ENCODE measurements around the gene PROK2. TPM values are rescaled to one million over a fixed set of nuclear protein-coding genes. Genes with fewer than 3 reads are reported as not detected.

Gene PROK2
- total and polyA plus RNA-seq, 10 of the 15 experiments (the other 5 are each of a cell fraction or from before 2014, with no cell fraction given), result not detected

GRCh38 chr3:71734881-71735280 lies 50.1 kb downstream of the PROK2 start:
- Histone ChIP-seq H3K36me3 (ENCODE audit: control insufficient read depth in 2 of 2, insufficient read depth in 2 of 2, low read length in 1 of 2) (no peaks in the 10 kb centered on the region), H3K9me3 (replicated peaks; ENCODE audit: control insufficient read depth, insufficient read depth, low read length) (no peaks in the 10 kb centered on the region), H3K4me1 (ENCODE audit: control insufficient read depth, insufficient read depth, low read length) (no peaks in the 10 kb centered on the region), H3K79me2 (ENCODE audit: control insufficient read depth, insufficient read depth, low read length) (no peaks in the 10 kb centered on the region), H2AFZ (ENCODE audit: control insufficient read depth, low read depth, low read length) (no peak overlapping the region), H3K4me2 (ENCODE audit: control insufficient read depth, insufficient read depth) (no peak overlapping the region), H3K27me3 (replicated peaks in 1 of 2; ENCODE audit: control insufficient read depth in 2 of 2, insufficient read depth in 2 of 2, low read length in 1 of 2) (peaks cover 0 to 4% of the 10 kb centered on the region in 2 experiments; a peak in 2 of 4 replicates), H4K20me1 (ENCODE audit: control insufficient read depth, insufficient read depth) (no peaks in the 10 kb centered on the region), H3K27ac (ENCODE audit: control insufficient read depth, insufficient read depth) (no peak overlapping the region), H3K4me3 (no peak overlapping the region), H3K9ac (ENCODE audit: control insufficient read depth, insufficient read depth, low read length) (no peak overlapping the region)
- SMC1A ChIA-PET (ENCODE audit: uncharacterized antibody, unreplicated experiment), result interaction anchor here (0.6 kb wide), 1 partner anchor 1082 kb away, joined by 3 read pairs; no protein-coding TSS in a partner anchor
- POLR2A ChIA-PET, result no interaction called here
- in situ Hi-C loops (cut with MboI), result loop anchor here (5.0 to 10.0 kb wide), 2 partner anchors 1087 to 1350 kb away; no protein-coding TSS in a partner anchor
- intact Hi-C loops (cut with micrococcal nuclease; ENCODE audit: unreplicated experiment), result loop anchor here (10.0 kb wide), 1 partner anchor 360 kb away; no protein-coding TSS in a partner anchor
- FAIRE-seq (no peak), DNase-seq (ENCODE audit: low read depth, low spot score) (no peak), ATAC-seq (no peak)
- TF ChIP-seq ELK1 (IDR thresholded peaks at IDR 0.05; ENCODE audit: low read depth, low read length) (no peak), BRCA1 (IDR thresholded peaks at IDR 0.05; ENCODE audit: low read depth, low read length) (no peak), EED (IDR thresholded peaks at IDR 0.05; ENCODE audit: low read depth) (no peak), KDM1A (IDR thresholded peaks at IDR 0.05; ENCODE audit: borderline replicate concordance) (no peak), ATF3 (IDR thresholded peaks at IDR 0.05; ENCODE audit: borderline replicate concordance, extremely low read depth, low read depth, low read length) (no peak), SREBF1 (IDR thresholded peaks at IDR 0.05; ENCODE audit: low read length) (no peak), ZBED1 (IDR thresholded peaks at IDR 0.05; ENCODE audit: borderline replicate concordance) (no peak), BACH1 (IDR thresholded peaks at IDR 0.05; ENCODE audit: borderline replicate concordance) (no peak)
- RAD21 ChIA-PET (ENCODE audit: unreplicated experiment), result no interaction called here
- 4% methylated on average over 1 of the region's 1 CpG for WGBS (ENCODE audit: insufficient coverage, insufficient replicate concordance, low lambda C conversion rate, missing lambda C conversion rate)
- CTCF ChIA-PET, result interaction anchor here (0.6 to 2.3 kb wide), 2 partner anchors 11 to 1148 kb away, joined by 4 to 6 read pairs; no protein-coding TSS in a partner anchor
- no TSS peak for BruUV-seq (replicated peaks)
